NCI-H2196 treated with DMSO at 0.1 percent for 48 hours (cell line): Measurements from ENCODE around the gene TADA2A.
"Not testable (repeated sequence)": the region's sequence is repeated elsewhere in the genome, so short reads cannot be mapped to it uniquely, and the experiment has no call there.

ENCODE experiments used
- DNase-seq: peaks from one replicate; lab custom pipeline; 2025; ENCODE audit not compliant: unreplicated experiment; lab: John Stamatoyannopoulos, UW

The TADA2A gene

DNA sequence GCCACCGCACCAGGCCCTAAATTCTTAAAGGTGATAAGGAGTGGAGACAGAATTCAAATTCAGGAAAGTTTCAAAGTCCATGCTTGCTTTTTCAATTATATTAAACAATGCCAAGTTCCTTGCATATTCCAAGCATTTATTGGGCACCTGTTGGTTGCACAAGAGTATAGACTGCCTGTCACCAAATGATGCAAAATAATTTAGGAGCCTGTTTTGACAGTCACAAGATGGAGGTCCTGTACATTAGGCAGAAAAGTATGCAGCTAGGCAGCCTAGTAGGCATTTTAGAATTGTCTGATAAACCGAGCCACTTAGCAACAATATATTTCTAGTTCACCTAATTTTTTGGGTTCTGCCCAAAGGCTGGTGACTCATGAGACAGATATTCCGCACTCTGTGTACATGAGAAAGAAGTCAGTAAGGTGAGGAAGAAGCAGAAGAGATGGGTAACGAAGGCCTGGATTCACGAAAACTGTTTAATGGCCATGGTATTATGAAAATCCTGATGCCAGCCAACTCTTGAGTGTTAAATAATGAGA is 7.4 kb upstream of the TADA2A start:
- no peak for DNase-seq

DNA sequence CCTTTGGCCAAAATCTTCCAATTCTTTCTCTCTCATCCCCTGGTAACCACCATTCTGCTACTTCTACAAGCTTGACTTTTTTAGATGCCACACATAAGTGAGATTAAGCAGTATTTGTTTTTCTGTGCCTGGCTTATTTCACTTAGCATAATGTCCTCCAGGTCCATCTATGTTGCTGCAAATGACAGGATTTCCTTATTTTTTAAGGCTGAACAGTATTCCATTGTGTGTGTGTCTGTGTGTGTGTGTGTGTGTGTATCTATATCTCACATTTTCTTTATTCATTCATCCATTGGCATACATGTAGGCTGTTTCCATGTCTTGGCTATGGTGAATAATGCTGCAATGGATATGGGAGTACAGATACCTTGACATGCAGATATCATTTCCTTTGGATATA is 6.2 kb upstream of the TADA2A start:
- no peak for DNase-seq

DNA sequence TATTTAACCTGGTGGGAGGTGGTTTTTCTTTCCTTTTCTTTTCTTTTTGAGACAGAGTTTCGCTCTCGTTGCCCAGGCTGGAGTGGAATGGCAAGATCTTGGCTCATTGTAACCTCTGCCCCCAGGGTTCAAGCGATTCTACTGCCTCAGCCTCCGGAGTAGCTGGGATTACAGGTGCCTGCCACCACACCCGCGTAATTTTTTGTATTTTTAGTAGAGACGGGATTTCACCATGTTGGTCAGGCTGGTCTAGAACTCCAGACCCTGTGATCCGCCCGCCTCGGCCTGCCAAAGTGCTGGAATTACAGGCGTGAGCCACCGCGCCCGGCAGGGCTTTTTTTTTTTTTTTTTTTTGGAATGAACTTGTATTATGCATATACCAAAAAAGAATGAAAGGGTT is 1.2 kb upstream of the TADA2A start:
- DNase-seq: not testable (repeated sequence)

DNA sequence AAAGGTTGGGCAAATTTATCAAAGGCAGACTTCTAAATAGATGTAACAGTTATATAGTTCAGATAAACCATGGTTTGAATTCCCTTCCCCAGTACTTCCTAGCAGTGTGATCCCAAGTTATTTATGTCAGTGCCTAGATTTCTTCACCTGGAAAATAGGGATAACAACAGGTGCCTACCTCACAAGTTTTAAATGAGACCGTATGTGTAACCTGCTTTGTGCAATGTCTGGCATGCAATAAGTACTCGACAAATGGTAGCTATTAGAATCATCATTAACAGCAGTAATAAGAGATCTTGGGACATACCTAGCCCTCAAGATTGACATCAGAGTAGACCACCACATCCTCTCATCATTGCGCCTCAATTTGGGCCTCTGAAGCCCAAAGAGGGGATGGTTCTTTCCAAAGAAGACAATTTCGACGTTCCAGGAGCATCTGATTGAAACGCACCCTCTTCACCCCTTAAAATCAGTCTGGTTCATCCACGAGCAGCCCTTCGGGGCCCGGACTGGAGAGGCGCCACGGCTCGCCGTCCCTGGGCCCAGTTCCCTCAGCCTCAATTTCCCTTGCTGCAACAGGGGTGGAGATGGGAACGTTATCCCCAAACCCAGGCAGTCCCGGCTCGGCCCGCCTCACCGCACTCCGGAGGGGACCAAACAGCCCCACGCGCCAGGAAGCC is 591 bp upstream of the TADA2A start:
- no peak for DNase-seq

DNA sequence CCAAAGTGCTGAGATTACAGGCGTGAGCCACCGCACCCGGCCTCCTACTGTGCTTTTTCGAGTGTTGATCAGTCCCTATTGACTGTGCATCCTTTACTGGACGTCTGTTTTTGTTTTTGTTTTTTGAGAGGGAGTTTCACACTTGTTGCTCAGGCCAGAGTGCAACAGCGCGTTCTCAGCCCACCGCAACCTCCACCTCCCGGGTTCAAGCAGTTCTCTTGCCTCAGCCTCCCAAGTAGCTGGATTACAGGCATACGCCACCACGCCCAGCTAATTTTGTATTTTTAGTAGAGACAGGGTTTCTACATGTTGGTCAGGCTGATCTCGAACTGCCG is 1.4 kb downstream of the TADA2A start:
- not testable (repeated sequence) for DNase-seq

DNA sequence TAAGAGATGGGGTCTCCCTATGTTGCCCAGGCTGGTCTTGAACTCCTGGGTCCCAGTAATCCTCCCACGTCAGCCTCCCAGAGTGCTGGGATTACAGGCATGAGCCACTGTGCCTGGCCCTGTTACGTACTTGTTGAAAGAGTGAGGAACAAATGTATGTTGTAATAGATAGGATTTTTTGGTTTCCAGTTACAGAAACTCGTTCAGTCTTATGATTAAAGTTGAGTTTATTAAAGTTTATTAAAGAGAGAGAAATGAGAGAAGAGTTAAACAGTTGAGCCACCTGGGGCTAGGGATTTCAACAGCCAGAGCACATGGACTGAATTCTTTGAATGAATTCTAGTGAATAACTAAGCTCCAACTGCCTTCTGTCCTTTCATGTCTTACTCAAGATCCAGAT is 3.7 kb downstream of the TADA2A start:
- no peak for DNase-seq

DNA sequence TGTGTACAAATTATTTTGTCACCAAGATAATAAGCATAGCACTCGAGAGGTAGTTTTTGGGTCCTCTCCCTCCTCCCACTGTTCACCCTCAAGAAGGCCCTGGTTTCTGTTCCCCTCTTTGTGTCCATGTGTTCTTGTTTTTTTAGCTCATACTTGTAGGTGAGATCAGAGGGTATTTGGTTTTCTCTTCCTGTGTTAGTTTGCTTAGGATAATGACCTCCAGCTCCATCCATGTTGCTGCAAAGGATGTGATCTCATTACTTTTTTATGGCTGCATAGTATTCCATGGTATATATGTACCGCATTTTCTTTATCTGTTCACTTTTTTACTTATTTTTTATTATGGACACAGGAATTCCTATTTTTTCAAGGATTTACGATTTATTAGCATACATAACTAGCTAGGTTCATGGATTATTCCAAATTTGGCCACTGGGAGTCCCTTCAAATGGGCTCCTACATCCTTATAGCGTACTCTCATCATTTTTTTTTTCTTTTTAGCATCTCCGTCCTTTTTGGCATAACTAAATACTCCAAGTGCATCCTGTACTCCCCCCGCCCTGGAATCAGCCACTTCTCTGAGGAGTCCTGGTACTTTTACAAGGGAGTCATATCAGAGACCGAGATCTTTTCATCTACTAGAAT is 7.3 kb downstream of the TADA2A start:
- DNase-seq: no peak

DNA sequence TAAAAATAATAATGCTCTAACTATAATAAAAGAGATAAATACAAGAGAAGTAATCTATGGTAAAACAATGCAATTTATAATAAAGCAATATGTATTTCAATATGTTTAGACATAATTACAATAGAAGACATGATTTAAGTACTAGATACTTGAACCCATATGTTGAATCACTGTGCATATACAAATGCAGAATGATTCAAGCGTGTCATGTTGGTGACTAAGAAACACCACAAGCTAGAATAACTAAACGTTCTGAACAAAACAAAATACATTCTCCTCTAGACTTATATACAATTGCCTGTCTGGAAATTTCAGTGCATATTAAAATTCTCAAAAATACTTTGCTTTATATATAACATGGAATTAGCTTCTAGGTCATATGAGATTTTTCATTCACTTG is 11.2 kb downstream of the TADA2A start:
- no peak for DNase-seq

DNA sequence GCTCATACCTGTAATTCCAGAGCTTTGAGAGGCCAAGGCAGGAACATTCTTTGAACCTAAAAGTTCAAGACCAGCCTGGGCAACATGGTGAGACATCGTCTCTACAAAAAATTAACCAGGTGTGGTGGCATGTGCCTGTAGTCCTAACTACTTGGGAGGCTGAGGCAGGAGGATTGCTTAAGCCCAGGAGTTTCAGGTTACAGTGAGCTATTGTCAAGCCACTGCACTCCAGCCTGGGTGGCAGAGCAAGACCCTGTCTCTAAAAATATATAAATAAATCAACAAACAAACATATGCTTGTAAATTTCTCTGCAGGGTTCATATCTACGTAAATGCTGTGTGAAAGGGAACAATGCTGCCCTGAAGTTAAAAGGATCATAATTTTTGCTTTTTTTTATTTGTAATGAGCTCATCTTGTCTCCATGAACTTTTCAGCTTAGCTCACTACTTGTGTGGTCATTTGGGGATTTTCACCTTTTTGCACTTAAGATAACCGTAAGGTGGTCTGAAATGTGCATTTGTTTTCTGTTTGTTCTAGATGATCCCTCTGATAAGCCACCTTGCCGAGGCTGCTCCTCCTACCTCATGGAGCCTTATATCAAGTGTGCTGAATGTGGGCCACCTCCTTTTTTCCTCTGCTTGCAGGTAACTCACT is 16.4 kb downstream of the TADA2A start:
- no peak for DNase-seq

DNA sequence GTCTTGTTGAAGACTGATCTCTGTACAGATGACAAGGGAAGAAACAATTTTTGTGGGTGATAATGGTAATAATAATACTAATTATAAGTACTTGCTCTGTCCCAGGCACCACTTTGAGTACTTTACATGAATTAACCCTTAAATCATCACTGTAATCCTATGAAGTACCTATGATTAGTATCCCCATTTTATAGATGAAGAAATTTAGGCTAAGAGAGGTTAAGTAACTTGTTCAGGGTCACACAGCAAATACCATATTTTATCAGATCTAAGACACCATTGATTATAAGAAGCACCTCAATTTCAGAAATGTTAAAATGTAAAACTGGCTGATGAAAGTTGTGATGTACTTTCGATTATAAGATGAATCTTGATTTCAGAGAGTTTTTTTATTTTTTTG is 18.6 kb downstream of the TADA2A start:
- DNase-seq: no peak

DNA sequence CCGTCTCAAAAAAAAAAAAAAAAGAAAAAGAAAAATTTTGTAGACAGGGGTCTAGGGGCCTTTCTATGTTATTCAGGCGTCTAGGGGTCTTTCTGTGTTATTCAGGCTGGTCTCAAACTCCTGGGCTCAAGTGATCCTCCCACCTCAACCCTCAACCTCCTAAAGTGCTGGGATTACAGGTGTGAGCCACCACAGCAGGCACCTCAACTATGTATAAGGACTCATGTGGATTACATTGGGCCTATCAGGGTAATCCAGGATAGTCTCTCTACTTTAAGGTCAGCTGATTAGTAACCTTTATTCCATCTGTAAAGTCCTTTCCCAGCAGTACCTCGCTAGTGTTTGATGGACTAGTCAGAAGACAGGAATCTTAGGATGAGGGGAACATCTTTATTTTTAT is 22.4 kb downstream of the TADA2A start:
- no peak for DNase-seq

DNA sequence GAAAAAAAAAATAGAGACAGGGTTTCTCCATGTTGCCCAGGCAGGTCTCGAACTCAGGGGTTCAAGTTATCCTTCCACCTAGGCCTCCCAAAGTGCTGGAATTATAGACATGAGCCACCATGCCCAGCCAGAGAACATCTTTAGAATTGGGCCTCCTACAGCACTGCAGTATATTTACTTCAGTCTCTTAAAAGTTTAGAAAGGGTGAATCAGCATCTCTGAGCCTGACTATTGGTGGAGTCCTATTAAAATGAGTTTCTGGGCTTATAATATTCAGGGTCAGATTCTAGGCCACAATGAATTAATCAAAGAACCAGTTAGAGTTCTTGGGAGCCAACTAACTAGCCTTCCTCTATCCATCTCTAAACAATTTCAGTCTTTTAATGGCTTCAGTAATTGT is 22.8 kb downstream of the TADA2A start:
- no peak for DNase-seq

DNA sequence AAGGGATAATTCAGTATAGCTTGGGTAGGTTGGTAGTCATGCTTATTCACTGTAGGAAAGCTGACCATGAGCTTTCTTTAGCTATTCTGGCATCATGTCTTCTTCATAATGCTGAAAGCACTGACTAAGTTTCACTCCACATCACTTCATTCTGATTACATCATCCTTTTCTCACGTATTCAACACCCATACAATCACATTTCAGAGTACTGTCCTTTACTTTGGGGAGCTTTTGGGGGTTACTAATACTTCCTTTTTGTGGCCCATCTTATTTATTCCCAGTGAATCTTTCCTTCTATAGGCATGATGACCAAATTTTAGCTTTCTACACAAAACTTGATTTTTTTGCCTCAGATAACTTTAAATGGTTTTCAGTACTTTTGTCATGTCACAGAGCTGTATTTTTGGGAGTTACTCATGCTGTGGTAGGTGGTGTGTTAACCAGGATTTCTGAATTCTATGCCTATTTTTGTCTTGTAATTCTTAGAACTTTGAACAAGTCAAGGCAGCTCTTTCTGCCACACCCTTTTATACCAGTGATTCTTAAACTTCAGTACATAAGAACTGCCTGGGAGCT is 23.5 kb downstream of the TADA2A start:
- no peak for DNase-seq

DNA sequence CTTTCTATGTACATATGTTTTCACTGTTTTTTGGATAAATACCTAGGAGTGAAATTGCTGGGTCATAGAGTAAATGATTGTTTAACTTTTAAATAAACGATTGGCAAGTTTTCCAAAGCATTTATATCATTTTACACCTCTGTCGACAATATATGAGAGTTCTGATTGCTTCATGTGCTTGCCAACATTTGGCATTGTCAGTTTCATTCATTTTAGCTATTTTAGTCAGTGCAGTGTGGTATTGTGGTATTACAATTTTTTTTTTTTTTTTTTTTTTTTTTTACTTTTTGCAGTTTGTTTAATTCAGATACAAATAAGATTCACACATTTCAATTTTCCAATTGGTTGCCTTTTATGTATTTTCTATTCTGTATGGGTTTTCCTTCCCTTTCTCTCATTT is 26.0 kb downstream of the TADA2A start:
- DNase-seq: no peak

DNA sequence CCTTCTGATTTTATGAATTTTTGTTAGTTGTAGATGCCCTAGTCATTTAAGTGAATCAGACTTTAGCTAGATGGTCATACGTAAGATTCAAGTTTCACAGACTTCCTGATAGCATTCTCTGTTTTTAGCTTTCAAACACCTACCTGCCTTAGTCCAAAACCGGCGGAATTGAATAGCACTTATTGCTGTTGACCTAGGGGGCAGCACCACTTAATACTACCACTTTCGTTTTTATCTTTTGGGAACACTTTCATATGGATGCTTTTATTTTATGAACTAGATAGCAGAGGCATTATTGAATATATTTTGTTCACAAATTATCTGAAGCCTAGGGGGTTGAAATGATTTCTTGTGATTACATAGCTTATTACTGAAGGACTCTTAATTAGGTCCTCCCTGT is 31.5 kb downstream of the TADA2A start:
- DNase-seq: no peak

DNA sequence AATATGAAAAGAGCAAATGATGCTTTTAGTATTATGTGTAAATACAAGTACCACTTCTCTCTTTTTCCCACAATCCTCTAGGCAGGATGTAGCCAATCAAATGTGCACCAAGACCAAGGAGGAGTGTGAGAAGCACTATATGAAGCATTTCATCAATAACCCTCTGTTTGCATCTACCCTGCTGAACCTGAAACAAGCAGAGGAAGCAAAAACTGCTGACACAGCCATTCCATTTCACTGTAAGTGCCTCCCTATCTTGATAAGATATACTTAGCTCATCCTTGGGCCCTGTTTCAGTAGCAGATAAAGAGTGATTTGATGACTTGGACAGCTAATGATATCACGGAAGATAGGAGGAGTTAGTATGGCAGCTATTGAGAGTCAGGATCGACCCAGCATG is 33.7 kb downstream of the TADA2A start:
- no peak for DNase-seq

DNA sequence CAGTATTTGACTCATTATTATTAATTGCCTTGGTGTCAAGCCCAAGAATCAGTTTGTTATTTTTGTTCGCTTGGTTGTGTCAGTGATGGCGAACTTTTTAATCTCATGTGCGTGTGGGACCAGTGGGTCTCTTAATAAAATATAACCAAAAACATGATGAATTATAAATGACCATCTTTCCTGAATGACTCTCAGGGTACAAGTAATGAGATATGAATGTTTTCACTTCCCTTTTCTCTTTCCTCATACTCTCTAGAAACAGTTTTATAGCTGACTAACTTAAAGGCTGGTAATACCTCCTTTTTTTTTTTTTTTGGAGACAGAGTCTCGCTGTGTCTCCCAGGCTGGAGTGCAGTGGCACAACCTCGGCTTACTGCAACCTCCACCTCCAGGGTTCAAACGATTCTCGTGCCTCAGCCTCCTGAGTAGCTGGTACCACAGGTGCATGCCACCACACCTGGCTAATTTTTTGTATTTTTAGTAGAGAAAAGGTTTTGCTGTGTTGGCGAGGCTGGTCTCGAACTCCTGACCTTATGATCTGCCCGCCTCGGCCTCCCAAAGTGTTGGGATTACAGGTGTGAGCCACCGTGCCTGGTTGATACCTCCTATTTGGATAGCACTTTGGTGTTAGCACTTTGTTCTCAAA is 34.8 kb downstream of the TADA2A start:
- DNase-seq: not testable (repeated sequence)

DNA sequence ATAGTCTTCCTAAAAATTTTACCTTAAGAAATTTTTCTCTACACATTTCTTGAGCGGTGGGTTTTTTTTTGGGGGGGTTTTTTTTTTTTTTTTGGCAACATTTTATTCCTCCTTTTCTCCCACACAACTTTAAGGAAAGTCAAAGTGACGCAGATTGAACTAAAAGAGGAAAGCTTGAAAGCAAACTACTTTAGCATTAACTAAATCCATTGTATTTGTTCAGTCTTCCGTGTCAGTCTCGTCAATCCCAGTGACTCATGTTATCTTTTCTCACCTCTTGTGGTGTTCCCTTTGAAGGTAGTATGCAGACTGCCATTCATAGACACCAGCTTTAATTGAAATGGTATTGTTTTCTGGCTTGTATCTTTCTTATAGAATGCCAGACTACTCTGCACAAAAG is 39.3 kb downstream of the TADA2A start:
- no peak for DNase-seq

DNA sequence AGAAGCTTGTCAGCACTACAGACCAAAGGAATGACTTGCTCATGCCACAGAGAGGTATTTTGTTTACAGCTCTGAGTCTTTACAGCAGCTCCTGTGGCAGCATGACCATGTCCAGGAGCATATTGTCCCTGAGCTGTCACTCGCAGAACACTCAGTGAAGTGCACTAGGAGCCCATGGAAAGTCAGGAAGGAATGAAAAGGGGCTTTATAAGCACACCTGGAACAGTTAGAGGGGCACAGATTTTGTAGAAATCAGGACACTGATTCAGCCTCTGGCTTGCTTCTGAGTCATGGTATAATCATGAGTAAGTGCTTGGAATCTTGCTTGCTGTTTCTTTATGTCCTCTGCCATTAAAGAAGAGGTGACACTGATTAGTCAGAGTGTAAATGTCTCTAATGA is 41.0 kb downstream of the TADA2A start:
- no peak for DNase-seq

DNA sequence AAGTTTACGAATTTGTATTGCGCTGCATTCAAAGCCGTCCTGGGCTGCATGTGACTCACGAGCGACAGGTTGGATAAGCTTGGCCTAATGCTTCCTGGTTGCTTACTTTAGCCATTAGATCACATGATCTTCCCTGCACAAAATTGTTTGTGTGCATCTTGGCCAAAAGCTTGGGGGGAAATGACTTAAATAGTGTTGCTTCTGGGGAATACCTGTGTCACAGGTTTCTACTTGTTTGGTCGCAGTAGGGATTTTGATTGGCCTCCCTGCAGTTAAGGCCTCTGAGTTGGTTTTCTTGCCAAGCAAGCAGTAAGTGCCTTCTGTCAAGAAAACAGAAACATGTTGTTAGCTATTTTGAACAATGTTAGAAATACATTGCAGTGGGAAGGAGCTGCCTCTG is 43.4 kb downstream of the TADA2A start:
- no peak for DNase-seq

DNA sequence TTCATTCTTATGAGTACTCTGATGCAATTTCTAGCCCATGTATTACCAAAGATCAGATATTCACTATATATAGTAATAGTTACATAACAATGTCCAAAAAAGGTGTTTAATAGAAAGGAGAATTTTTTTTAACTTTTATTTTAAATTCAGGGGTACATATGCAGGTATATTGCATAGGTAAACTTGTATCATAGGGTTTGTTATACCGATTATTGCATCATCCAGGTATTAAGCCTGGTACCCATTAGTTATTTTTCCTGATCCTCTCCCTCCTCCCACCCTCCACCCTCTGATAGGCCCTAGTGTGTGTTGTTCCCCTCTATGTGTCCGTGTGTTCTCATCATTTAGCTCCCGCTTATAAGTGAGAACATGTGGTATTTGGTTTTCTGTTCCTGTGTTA is 51.1 kb downstream of the TADA2A start:
- not testable (repeated sequence) for DNase-seq

DNA sequence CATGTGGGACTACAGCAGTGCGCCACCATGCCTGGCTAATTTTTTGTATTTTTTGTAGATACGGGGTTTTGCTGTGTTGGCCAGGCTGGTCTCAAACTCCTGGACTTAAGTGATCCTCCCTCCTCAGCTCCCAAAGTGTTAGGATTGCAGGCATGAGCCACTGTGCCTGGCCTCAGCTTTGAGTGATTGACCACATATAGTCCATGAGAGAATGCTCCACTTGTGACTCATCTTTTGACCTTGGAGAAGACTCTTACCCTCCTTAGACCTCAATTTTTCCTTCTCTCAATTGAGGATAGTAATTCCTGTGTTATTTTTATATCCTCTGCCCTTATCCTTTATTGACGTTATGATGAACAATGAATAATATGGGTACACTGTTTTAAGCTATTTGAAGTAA is 52.1 kb downstream of the TADA2A start:
- no peak for DNase-seq
